HTR-8/SVneo (cell line): ENCODE data around the gene SLC35A3.

Experiments used
- DNase-seq: peaks from one replicate; pipeline ENCODE4 v3.0.0; 2011; ENCODE audit warnings: low spot score, mixed read lengths; ENCODE audit not compliant: insufficient read length
- FAIRE-seq: peaks from 2 replicates; lab custom pipeline; 2011; peaks lifted over from hg19 to GRCh38; lab: Jason Lieb, UNC

The SLC35A3 gene

DNA sequence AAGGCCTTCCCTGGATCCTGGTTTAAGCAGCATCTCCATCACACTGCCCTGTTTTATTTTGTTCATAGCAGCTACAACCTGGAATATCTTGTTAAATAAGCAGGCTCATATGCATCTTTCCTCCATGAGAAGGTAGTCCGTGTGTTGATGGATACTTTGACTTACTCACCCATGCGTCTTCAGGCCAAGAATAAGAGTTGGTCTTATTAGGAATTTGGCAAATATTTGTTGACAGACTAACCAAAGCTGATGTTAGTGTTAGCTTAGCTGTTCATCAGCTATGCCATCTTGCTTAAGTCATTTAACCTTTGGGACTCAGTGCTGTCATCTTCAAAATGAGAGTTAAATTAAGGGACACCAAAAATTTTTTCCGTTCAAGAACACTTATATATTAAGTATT, 103.7 kb downstream of the SLC35A3 start:
- DNase-seq = no peak
- no peak for FAIRE-seq

DNA sequence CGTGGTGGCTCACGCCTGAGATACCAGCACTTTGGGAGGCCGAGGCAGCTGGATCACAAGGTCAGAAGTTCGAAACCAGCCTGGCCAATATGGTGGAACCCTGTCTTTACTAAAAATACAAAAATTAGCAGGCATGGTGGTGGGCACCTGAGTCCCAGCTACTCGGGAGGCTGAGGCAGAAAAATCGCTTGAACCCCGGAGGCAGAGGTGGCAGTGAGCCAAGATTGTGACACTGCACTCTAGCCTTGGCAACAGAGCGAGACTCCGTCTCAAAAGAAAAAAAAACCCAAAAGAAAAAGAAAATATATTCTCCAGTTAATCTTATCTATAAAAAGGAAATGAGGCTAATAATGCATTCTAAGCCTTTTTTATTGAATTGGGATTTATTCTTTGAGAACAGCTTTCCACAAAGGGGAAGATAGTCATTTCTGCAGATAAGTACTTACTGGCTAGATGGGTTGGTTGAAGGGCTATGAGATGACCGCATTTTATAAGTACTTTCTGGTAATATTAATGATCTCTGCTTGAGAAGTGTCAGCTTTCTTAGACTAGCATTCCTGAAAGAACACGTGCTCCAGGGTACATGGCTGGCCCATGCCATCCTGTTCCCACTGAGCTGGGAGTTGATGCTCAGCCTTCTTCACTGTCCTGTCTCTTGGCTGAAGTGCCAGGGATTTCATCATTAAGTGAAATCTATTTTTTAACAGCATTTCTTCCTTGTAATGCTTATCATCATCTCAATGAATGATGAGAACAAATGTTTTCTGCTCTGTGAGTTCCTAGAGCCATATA, 105.0 kb downstream of the SLC35A3 start:
- FAIRE-seq (no peak), DNase-seq (no peak)

GRCh38 chr1:100075773-100076172, 106.0 kb downstream of the SLC35A3 start:
- DNase-seq (no peak), FAIRE-seq (no peak)

DNA sequence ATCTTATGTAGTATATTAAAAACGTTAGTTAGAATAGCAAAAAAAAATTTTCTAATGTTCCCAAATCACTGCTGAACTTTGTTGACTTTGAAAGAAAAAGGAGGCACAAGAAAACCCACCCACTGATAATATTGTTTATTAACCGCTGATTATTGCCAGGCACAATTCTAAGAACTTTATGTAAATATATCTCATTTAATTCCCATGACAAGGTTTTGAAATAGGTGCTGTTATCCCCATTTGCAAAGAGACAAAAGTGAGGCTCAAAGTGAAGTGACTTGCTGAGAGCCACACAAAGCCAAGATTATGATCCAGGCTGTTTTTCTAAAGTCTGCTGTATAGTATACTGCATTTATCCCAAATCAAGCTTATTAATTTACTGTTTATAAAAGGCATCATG, 106.5 kb downstream of the SLC35A3 start:
- DNase-seq (no peak), FAIRE-seq (no peak)

DNA sequence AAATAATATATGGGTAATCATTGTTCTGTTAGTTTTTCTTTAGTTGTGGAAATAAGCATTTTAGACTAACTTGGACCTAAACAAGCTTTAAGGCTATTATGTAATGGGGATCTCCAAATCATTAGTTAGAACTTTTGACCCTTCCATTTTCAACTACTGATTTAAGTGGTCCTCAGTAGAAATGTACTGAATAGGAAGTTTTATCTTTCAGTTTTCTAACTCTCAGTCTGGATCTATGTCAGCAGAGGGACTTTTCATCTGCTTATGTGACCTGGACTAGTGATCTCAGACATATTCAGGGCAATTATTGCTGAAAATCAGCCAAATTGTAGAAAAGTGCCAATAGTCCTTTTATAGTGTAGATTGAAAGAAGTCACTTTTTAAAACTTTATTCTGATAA, 106.9 kb downstream of the SLC35A3 start:
- FAIRE-seq = no peak
- no peak for DNase-seq

DNA sequence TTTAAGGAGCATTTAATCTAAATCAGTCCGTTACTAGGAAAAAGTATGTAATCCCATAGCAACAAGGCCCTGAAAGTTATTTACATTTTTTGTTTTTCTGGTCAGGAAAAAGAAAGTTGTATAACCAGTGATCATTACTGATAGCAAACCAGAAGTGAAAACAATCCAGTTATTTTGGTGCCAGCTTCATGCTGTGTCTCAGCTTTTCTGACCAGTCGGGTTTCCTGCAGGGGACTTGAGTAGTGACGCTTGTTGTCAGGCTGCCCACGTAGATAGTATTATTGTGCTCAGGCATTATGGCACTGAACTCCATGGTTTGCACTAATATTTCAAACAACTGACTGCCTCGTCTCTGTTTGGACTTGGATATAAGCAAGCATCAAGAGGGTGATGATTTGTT, 107.7 kb downstream of the SLC35A3 start:
- FAIRE-seq = no peak

DNA sequence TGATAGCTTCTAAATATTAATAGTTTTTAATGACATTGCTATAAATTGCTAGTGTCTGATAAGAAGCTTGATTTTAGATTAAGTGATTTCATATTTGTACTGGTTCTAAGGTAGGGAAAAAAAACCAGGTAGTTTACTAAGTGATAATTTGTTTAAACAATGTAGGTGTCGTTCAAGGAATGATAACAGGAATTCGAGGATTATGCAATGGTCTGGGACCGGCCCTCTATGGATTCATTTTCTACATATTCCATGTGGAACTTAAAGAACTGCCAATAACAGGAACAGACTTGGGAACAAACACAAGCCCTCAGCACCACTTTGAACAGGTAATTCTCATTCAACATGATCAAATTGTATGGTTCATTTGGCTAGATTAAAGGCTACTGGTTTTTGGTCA, 110.5 kb downstream of the SLC35A3 start:
- FAIRE-seq (no peak), DNase-seq (no peak)

More for the DNA sequence above, 107.7 kb downstream of the SLC35A3 start:
- DNase-seq = no peak
